ENCODE results near the gene TGFBRAP1. TPM values are rescaled to one million over a fixed set of nuclear protein-coding genes. Genes with fewer than 3 reads are reported as not detected.

The TGFBRAP1 gene
- total and polyA plus RNA-seq, 2 experiments from 2014 or later, result 10.4 to 18.3 TPM

DNA sequence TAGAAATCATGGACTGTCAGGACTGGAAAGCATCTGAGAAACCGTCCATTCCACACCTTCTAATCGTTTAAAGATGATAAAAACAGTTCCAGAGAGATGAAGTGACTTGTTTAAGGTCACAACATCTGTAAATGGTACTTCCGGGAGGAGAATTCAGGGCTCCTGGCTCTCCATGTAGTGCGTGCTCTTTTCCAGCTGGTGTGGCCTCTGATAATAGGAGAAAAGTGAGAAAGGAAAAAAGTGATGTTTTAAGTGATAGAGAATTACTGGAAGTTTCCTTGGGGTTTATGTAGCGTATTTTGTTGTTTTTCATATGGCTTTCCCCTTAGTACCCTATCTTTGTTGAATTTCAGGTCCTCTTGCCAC lies 8.5 kb upstream of the TGFBRAP1 start:
- Histone ChIP-seq H3K27ac (peak overlapping the region; percentile 98), H3K9me3 (ENCODE audit: low read depth) (no peaks in the 10 kb centered on the region), H3K79me2 (peaks cover 49% of the 10 kb centered on the region), H3K27me3 (no peaks in the 10 kb centered on the region), H3K4me3 (peak overlapping the region; percentile 49), H3K36me3 (replicated peaks; ENCODE audit: insufficient read depth, low read depth) (no peaks in the 10 kb centered on the region), H4K20me1 (ENCODE audit: insufficient read depth, poor library complexity, severe bottlenecking) (no peaks in the 10 kb centered on the region), H2AFZ (peak overlapping the region; percentile 77), H3K9me2 (replicated peaks; ENCODE audit: insufficient read depth) (no peaks in the 10 kb centered on the region), H3K4me1 (ENCODE audit: insufficient read depth) (peaks cover 17% of the 10 kb centered on the region), H3K4me2 (peak overlapping the region; percentile 90)
- DNase-seq (ENCODE audit: low spot score), result peak; percentile 12
- no peak for TF ChIP-seq EZH2phosphoT487 (IDR thresholded peaks at IDR 0.05; ENCODE audit: low read depth, severe bottlenecking, unreplicated experiment)
- 13% methylated on average over 5 of the region's 5 CpGs for WGBS (ENCODE audit: low lambda C conversion rate, missing lambda C conversion rate)

DNA sequence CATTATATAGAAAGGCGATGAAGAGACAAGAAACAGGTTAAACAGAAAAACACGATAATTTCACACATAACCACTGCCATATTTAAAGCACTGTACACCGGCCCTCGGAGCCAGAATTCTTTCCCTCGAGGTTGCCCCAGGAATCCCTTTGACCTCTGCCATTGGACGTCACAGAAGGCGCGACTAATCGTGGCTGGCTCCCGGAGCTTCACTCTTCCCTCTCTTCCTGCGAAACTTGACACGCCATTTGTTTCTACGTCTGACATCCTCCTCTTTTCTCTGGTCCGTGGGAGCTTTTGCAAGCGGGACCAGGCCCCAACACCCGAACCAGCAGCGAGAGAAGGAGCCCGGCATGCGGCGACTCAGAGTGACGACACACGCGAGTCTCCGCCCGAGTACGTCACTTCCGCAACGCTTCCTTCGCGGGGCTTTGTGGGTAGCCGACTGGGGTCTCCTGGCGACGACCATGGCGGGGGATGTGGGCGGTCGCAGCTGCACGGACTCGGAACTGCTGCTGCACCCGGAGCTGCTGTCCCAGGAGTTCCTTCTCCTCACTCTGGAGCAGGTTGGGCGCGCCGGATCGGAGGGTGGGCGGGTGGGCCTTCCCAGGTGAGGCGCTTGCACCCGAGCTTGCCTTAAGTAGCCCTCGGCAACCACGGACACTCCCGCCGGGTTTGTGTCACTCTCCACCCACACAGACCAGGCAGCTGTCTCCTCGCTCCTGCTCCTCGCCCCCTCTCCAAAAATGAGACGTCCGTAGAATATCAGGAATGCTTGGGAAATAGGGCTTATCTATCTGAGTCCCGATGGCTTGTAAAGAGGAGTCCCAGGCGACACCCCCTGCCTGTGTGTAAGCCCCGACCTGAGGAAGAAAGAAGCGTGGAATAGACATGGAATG lies 7.8 kb upstream of the TGFBRAP1 start, which contains the start of gene C2orf49:
TSS of gene C2orf49 (plus strand) at position 419 of the 898 bp plus-strand sequence. CDS start at position 467, 48 bp downstream.
- WGBS (ENCODE audit: low lambda C conversion rate, missing lambda C conversion rate), result under 1% methylated on average over 55 of the region's 58 CpGs
- peak within 1 kb of the TSS; percentile 49 for H3K4me3 ChIP-seq
- H3K9me3 ChIP-seq (ENCODE audit: low read depth), result no peaks in the 10 kb centered on the region
- TF ChIP-seq, protein P1, sequence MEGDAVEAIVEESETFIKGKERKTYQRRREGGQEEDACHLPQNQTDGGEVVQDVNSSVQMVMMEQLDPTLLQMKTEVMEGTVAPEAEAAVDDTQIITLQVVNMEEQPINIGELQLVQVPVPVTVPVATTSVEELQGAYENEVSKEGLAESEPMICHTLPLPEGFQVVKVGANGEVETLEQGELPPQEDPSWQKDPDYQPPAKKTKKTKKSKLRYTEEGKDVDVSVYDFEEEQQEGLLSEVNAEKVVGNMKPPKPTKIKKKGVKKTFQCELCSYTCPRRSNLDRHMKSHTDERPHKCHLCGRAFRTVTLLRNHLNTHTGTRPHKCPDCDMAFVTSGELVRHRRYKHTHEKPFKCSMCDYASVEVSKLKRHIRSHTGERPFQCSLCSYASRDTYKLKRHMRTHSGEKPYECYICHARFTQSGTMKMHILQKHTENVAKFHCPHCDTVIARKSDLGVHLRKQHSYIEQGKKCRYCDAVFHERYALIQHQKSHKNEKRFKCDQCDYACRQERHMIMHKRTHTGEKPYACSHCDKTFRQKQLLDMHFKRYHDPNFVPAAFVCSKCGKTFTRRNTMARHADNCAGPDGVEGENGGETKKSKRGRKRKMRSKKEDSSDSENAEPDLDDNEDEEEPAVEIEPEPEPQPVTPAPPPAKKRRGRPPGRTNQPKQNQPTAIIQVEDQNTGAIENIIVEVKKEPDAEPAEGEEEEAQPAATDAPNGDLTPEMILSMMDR (IDR thresholded peaks at IDR 0.05; ENCODE audit: poor library complexity), result no peak
- TF ChIP-seq EZH2 (IDR thresholded peaks at IDR 0.05; ENCODE audit: borderline replicate concordance), result no peak
- no peak for TF ChIP-seq EZH2phosphoT487 (IDR thresholded peaks at IDR 0.05; ENCODE audit: low read depth, severe bottlenecking, unreplicated experiment)
- no peaks in the 10 kb centered on the region for H3K27me3 ChIP-seq
- H3K79me2 ChIP-seq, result peaks cover 49% of the 10 kb centered on the region
- peak within 1 kb of the TSS; percentile 98 for H3K27ac ChIP-seq
- H3K9me2 ChIP-seq (replicated peaks; ENCODE audit: insufficient read depth), result no peaks in the 10 kb centered on the region
- no peaks in the 10 kb centered on the region for H3K36me3 ChIP-seq (replicated peaks; ENCODE audit: insufficient read depth, low read depth)
- no peaks in the 10 kb centered on the region for H4K20me1 ChIP-seq (ENCODE audit: insufficient read depth, poor library complexity, severe bottlenecking)
- DNase-seq (ENCODE audit: low spot score), result peak; percentile 94
- peak within 1 kb of the TSS; percentile 90 for H3K4me2 ChIP-seq
- H3K4me1 ChIP-seq (ENCODE audit: insufficient read depth), result peaks cover 17% of the 10 kb centered on the region
- peak within 1 kb of the TSS; percentile 77 for H2AFZ ChIP-seq

DNA sequence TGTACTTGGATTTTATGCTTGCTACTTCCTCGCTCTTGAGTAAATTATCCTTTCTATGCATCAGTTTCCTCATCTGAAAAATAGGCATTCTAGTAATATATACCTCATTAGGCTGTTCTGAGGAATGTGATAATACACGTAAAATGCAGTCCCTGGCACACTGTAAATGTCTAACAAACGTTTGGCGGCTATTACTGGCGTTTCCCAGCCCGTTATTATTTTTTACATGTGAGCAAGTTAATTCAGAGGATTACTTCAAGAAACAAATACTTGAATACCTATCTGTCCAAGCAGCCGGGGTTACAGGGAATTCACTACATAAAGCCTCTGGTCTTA lies 7.2 kb upstream of the TGFBRAP1 start:
- H3K36me3 ChIP-seq (replicated peaks; ENCODE audit: insufficient read depth, low read depth), result no peaks in the 10 kb centered on the region
- peak overlapping the region; percentile 77 for H2AFZ ChIP-seq
- H3K9me3 ChIP-seq (ENCODE audit: low read depth), result no peaks in the 10 kb centered on the region
- H3K4me2 ChIP-seq, result peak overlapping the region; percentile 87
- H3K79me2 ChIP-seq, result peaks cover 48% of the 10 kb centered on the region
- no peaks in the 10 kb centered on the region for H3K27me3 ChIP-seq
- peak overlapping the region; percentile 98 for H3K27ac ChIP-seq
- 2% methylated on average over 7 of the region's 7 CpGs for WGBS (ENCODE audit: low lambda C conversion rate, missing lambda C conversion rate)
- TF ChIP-seq EZH2 (IDR thresholded peaks at IDR 0.05; ENCODE audit: borderline replicate concordance) (no peak), EZH2phosphoT487 (IDR thresholded peaks at IDR 0.05; ENCODE audit: low read depth, severe bottlenecking, unreplicated experiment) (no peak)
- TF ChIP-seq, protein P1 (IDR thresholded peaks at IDR 0.05; ENCODE audit: poor library complexity), result no peak
- H3K9me2 ChIP-seq (replicated peaks; ENCODE audit: insufficient read depth), result no peaks in the 10 kb centered on the region
- H3K4me1 ChIP-seq (ENCODE audit: insufficient read depth), result peaks cover 17% of the 10 kb centered on the region
- H4K20me1 ChIP-seq (ENCODE audit: insufficient read depth, poor library complexity, severe bottlenecking), result no peaks in the 10 kb centered on the region
- H3K4me3 ChIP-seq, result peak overlapping the region; percentile 49
- no peak for DNase-seq (ENCODE audit: low spot score)

DNA sequence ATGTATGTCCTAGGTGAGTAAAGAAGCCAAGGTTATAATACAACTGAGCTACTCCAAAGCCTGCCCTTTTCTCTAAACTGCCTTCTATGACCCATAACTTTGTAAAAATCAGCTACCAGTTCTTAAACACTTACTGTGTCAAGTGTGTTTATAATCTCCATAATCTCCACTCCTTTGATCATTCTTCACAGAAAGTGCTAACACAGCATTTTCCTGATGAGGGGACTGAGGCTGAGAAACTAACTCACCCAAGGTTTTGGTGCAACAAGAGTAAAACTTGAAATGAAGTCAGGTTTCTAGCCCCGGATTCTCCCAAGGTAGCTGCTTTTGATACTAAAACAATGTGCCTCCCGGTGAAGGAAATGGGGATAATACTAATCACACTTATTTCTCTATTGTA lies 5.9 kb upstream of the TGFBRAP1 start:
- no peaks in the 10 kb centered on the region for H3K9me2 ChIP-seq (replicated peaks; ENCODE audit: insufficient read depth)
- TF ChIP-seq, protein P1 (IDR thresholded peaks at IDR 0.05; ENCODE audit: poor library complexity), result no peak
- TF ChIP-seq EZH2 (IDR thresholded peaks at IDR 0.05; ENCODE audit: borderline replicate concordance) (no peak), EZH2phosphoT487 (IDR thresholded peaks at IDR 0.05; ENCODE audit: low read depth, severe bottlenecking, unreplicated experiment) (no peak)
- no peak for DNase-seq (ENCODE audit: low spot score)

More for the DNA sequence above, 5.9 kb upstream of the TGFBRAP1 start:
- H2AFZ ChIP-seq, result no peak overlapping the region
- no peak overlapping the region for H3K4me3 ChIP-seq
- WGBS (ENCODE audit: low lambda C conversion rate, missing lambda C conversion rate), result 93% methylated on average over 2 of the region's 2 CpGs
- no peaks in the 10 kb centered on the region for H3K27me3 ChIP-seq
- H3K27ac ChIP-seq, result no peak overlapping the region
- H3K79me2 ChIP-seq, result peaks cover 49% of the 10 kb centered on the region
- peaks cover 22% of the 10 kb centered on the region for H3K4me1 ChIP-seq (ENCODE audit: insufficient read depth)
- no peaks in the 10 kb centered on the region for H3K36me3 ChIP-seq (replicated peaks; ENCODE audit: insufficient read depth, low read depth)
- no peak overlapping the region for H3K4me2 ChIP-seq
- no peaks in the 10 kb centered on the region for H3K9me3 ChIP-seq (ENCODE audit: low read depth)
- H4K20me1 ChIP-seq (ENCODE audit: insufficient read depth, poor library complexity, severe bottlenecking), result no peaks in the 10 kb centered on the region

All from hepatocyte (in vitro differentiated cells).